K562 (cell line): ENCODE data around the gene USP13. TPM values are rescaled to one million over a fixed set of nuclear protein-coding genes. Genes with fewer than 3 reads are reported as not detected.

Experiments
- ARHGAP35 ChIP-seq: fragments of 450-650 bp; IDR thresholded peaks from 2 replicates; pipeline ENCODE4 v1.6.1; 2018; ENCODE audit not compliant: partially characterized antibody
- CBX2 ChIP-seq: fragments of 200-600 bp; sonication (generic); IDR thresholded peaks from one replicate; pipeline ENCODE4 v1.6.1; 2012; ENCODE audit warnings: mild to moderate bottlenecking, low read length, inconsistent platforms; ENCODE audit not compliant: insufficient read depth, poor library complexity, severe bottlenecking
- CEBPG ChIP-seq, 3 experiments: fragments of 200-800 bp in 1 of 3; sonication (Bioruptor generic) in 1 of 3; sonication (generic) in 1 of 3; formaldehyde crosslinking in 1 of 3; IDR thresholded peaks in 2 of 3; conservative IDR thresholded peaks in 1 of 3; 2 replicates each; pipeline versions ENCODE4 v1.6.1 to v1.8.0; 2016 to 2022; ENCODE audit warnings: missing compliant biosample characterization in 2 of 3, missing genetic modification characterization in 2 of 3, mild to moderate bottlenecking in 1 of 3, missing genetic modification reagents in 1 of 3
- COPS2 ChIP-seq: fragments of 450-650 bp; conservative IDR thresholded peaks from 2 replicates; pipeline ENCODE4 v1.6.1; 2016; ENCODE audit warnings: mild to moderate bottlenecking, moderate library complexity
- CTBP1 ChIP-seq: fragments of 450-650 bp; IDR thresholded peaks from 2 replicates; pipeline ENCODE4 v1.6.1; 2016; ENCODE audit warnings: borderline replicate concordance
- CXXC5 ChIP-seq: fragments of 250-450 bp; sonication (Bioruptor Pico); IDR thresholded peaks from 2 replicates; pipeline ENCODE4 v1.8.0; 2022; ENCODE audit warnings: inconsistent platforms, mild to moderate bottlenecking, moderate library complexity
- E2F3 ChIP-seq: fragments of 250-450 bp; sonication (Bioruptor Pico); IDR thresholded peaks from 2 replicates; pipeline ENCODE4 v1.4.0; 2020; ENCODE audit warnings: mild to moderate bottlenecking
- ERF ChIP-seq: fragments of 450-650 bp; formaldehyde crosslinking; IDR thresholded peaks from 2 replicates; pipeline ENCODE4 v1.4.0; 2020; ENCODE audit warnings: mild to moderate bottlenecking, mixed read lengths
- ESRRA ChIP-seq: fragments of 450-650 bp; IDR thresholded peaks from 2 replicates; pipeline ENCODE4 v1.6.1; 2014; ENCODE audit warnings: low read depth, mild to moderate bottlenecking, moderate library complexity, borderline replicate concordance
- HDAC2 ChIP-seq: fragments of 450-650 bp; IDR thresholded peaks from 2 replicates; pipeline ENCODE4 v1.6.1; 2016; ENCODE audit warnings: mild to moderate bottlenecking
- ILF3 ChIP-seq: fragments of 450-650 bp; IDR thresholded peaks from 2 replicates; pipeline ENCODE4 v1.6.1; 2018; ENCODE audit warnings: antibody characterized with exemption, mild to moderate bottlenecking, moderate library complexity, borderline replicate concordance
- JUN ChIP-seq, 2 experiments: sonication (generic) in 1 of 2; formaldehyde crosslinking in 1 of 2; IDR thresholded peaks; 2 replicates each; pipeline versions ENCODE4 v1.6.1 to v1.8.0; 2012 to 2022; ENCODE audit warnings: borderline replicate concordance in 2 of 2, mild to moderate bottlenecking in 2 of 2, improper control_type of control experiment in 1 of 2, low read depth in 1 of 2, low read length in 1 of 2, missing genetic modification reagents in 1 of 2
- KAT7 ChIP-seq: sonication (generic); formaldehyde crosslinking; IDR thresholded peaks from 2 replicates; pipeline ENCODE4 v1.8.0; 2022; ENCODE audit warnings: missing genetic modification reagents, mild to moderate bottlenecking, borderline replicate concordance
- NR1H2 ChIP-seq: sonication (generic); formaldehyde crosslinking; IDR thresholded peaks from 2 replicates; pipeline ENCODE4 v1.4.0; 2020; ENCODE audit warnings: mild to moderate bottlenecking, missing genetic modification reagents
- SAFB ChIP-seq: fragments of 200-400 bp; formaldehyde crosslinking; IDR thresholded peaks from 2 replicates; pipeline ENCODE4 v1.6.1; 2017; ENCODE audit warnings: low read depth, low read length, borderline replicate concordance
- SUPT5H ChIP-seq: fragments of 450-650 bp; IDR thresholded peaks from 2 replicates; pipeline ENCODE4 v1.6.1; 2016
- TBL1XR1 ChIP-seq, 2 experiments: IDR thresholded peaks; 2 replicates each; pipeline ENCODE4 v1.6.1; 2012; ENCODE audit warnings: improper control_type of control experiment in 2 of 2, low read length in 2 of 2, mild to moderate bottlenecking in 1 of 2
- TRIM28 ChIP-seq: fragments of 450-650 bp; IDR thresholded peaks from 2 replicates; pipeline ENCODE4 v1.6.1; 2017
- ZNF24 ChIP-seq: fragments of 450-650 bp; IDR thresholded peaks from 2 replicates; pipeline ENCODE4 v1.6.1; 2016
- polyA plus RNA-seq, 8 experiments: library from polyadenylated mRNA; depleted of rRNA in 4 of 8; stranded (reverse) in 5 of 8; unstranded in 3 of 8; fragments of >200 nt; fragmentation: Nextera tagmentation in 2 of 8; fragmentation: Illumina TruSeq in 1 of 8; extraction: Ambion mirVana in 2 of 8; extraction: Trizol in 1 of 8; gene quantifications; 2 replicates each; pipeline versions ENCODE4 v1.2.1 to v1.2.3, GENCODE V29; 2011 to 2014; ENCODE audit warnings: inconsistent platforms in 1 of 8, missing spikeins in 1 of 8
- total RNA-seq, 7 experiments: library from RNA; depleted of rRNA in 6 of 7; stranded (reverse); fragments of >200 nt in 6 of 7; fragmentation: Illumina TruSeq in 2 of 7; extraction: Trizol in 2 of 7; gene quantifications; 2 replicates each; pipeline versions ENCODE4 v1.2.1 to v1.2.3, GENCODE V29; 2011 to 2021; ENCODE audit warnings: low replicate concordance in 1 of 7
- TF ChIP-seq, protein P1 (sequence below): IDR thresholded peaks from 2 replicates; pipeline ENCODE4 v1.6.1; 2011; ENCODE audit warnings: borderline replicate concordance, low read depth, mild to moderate bottlenecking, moderate library complexity, low read length; ENCODE audit not compliant: insufficient read depth, poor library complexity, severe bottlenecking
- TF ChIP-seq, protein P2 (sequence below): fragments of 200-800 bp; sonication (Bioruptor generic); IDR thresholded peaks from 2 replicates; pipeline ENCODE4 v1.6.1; 2016; ENCODE audit warnings: missing genetic modification characterization, missing compliant biosample characterization

USP13 gene
- total and polyA plus RNA-seq, 9 of the 15 experiments (the other 6 are each of a cell fraction or from before 2014, with no cell fraction given), result 0.11 to 2.3 (median 0.51) TPM

DNA sequence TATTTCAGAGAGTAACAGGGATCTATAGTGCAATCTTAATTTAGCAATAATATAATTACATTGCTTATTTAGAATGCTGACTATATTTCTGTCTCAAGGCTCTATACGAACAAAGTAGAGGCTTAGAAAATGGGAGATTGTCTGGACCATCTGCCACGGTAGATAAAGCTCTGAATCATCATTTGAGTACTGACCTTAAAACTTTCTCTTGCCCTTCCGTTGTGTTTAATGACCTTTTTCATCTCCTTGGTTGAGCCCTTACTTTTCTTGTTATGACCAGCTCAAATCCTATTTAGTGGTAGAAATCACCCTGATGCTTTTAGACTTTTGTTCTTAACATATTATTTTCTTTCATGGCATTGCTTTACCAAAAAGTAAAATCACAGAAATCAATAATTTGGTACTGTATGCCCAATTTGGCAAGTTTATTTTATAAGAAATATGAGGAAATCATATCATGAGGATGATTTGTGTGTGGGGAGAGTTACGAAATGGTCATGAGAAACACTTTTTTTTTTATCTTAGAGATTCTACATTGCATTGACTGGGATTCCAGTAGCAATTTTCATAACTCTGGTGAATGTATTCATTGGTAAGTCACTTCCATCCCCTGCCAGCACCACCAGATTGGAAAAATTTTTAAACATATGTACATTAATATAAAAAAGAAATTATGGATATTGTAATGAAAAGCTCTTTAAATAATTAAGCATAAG is 37.2 kb upstream of the USP13 start (continued):
- peak; percentile 96 for TF ChIP-seq ESRRA
- TF ChIP-seq COPS2, result no peak
- TF ChIP-seq CTBP1, result peak; percentile 57; the same call in 1 of the 2 replicates
- no peak for TF ChIP-seq CXXC5 (CRISPR knock-in tag)
- no peak for TF ChIP-seq CBX2
- TF ChIP-seq HDAC2, result peak; percentile 79; the same call in 1 of the 2 replicates
- no peak for TF ChIP-seq NR1H2 (CRISPR knock-in tag)
- no peak for TF ChIP-seq SAFB
- TF ChIP-seq TRIM28, result no peak
- peak; percentile 86 for TF ChIP-seq JUN (IDR thresholded peaks at IDR 0.05; ENCODE audit: borderline replicate concordance, low read depth, low read length)
- no peak for TF ChIP-seq JUN (CRISPR knock-in tag; IDR thresholded peaks at IDR 0.05; ENCODE audit: borderline replicate concordance)
- no peak for TF ChIP-seq ZNF24
- TF ChIP-seq CEBPG (CRISPR knock-in tag; IDR thresholded peaks at IDR 0.05), result no peak
- TF ChIP-seq CEBPG (tag; conservative IDR thresholded peaks at IDR 0.05 in 1 of 2, IDR thresholded peaks at IDR 0.05 in 1 of 2), result peak in 1 of 2 experiments; percentile 17; a peak in 1 of 4 replicates
- TF ChIP-seq E2F3 (CRISPR knock-in tag), result no peak
- peak in 1 of 2 experiments; percentile 76; a peak in 1 of 4 replicates for TF ChIP-seq TBL1XR1 (IDR thresholded peaks at IDR 0.05; ENCODE audit: low read length in 2 of 2)
- no peak for TF ChIP-seq ERF (CRISPR knock-in tag)
- TF ChIP-seq SUPT5H, result no peak
- TF ChIP-seq KAT7 (CRISPR knock-in tag), result no peak
- TF ChIP-seq, protein P1, sequence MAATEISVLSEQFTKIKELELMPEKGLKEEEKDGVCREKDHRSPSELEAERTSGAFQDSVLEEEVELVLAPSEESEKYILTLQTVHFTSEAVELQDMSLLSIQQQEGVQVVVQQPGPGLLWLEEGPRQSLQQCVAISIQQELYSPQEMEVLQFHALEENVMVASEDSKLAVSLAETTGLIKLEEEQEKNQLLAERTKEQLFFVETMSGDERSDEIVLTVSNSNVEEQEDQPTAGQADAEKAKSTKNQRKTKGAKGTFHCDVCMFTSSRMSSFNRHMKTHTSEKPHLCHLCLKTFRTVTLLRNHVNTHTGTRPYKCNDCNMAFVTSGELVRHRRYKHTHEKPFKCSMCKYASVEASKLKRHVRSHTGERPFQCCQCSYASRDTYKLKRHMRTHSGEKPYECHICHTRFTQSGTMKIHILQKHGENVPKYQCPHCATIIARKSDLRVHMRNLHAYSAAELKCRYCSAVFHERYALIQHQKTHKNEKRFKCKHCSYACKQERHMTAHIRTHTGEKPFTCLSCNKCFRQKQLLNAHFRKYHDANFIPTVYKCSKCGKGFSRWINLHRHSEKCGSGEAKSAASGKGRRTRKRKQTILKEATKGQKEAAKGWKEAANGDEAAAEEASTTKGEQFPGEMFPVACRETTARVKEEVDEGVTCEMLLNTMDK, result no peak
- TF ChIP-seq ILF3, result 0 out of 2 replicates have a peak, but pooled peaks have one; percentile 25
- TF ChIP-seq, protein P2, sequence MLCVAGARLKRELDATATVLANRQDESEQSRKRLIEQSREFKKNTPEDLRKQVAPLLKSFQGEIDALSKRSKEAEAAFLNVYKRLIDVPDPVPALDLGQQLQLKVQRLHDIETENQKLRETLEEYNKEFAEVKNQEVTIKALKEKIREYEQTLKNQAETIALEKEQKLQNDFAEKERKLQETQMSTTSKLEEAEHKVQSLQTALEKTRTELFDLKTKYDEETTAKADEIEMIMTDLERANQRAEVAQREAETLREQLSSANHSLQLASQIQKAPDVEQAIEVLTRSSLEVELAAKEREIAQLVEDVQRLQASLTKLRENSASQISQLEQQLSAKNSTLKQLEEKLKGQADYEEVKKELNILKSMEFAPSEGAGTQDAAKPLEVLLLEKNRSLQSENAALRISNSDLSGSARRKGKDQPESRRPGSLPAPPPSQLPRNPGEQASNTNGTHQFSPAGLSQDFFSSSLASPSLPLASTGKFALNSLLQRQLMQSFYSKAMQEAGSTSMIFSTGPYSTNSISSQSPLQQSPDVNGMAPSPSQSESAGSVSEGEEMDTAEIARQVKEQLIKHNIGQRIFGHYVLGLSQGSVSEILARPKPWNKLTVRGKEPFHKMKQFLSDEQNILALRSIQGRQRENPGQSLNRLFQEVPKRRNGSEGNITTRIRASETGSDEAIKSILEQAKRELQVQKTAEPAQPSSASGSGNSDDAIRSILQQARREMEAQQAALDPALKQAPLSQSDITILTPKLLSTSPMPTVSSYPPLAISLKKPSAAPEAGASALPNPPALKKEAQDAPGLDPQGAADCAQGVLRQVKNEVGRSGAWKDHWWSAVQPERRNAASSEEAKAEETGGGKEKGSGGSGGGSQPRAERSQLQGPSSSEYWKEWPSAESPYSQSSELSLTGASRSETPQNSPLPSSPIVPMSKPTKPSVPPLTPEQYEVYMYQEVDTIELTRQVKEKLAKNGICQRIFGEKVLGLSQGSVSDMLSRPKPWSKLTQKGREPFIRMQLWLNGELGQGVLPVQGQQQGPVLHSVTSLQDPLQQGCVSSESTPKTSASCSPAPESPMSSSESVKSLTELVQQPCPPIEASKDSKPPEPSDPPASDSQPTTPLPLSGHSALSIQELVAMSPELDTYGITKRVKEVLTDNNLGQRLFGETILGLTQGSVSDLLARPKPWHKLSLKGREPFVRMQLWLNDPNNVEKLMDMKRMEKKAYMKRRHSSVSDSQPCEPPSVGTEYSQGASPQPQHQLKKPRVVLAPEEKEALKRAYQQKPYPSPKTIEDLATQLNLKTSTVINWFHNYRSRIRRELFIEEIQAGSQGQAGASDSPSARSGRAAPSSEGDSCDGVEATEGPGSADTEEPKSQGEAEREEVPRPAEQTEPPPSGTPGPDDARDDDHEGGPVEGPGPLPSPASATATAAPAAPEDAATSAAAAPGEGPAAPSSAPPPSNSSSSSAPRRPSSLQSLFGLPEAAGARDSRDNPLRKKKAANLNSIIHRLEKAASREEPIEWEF (CRISPR knock-in tag), result no peak
- TF ChIP-seq ARHGAP35, result no peak
